Esophagus muscularis mucosa (tissue), 4 donors: ENCODE data around the gene MAP9. TPM values are rescaled to one million over a fixed set of nuclear protein-coding genes. Genes with fewer than 3 reads are reported as not detected.
"Not testable (repeated sequence)": the region's sequence is repeated elsewhere in the genome, so short reads cannot be mapped to it uniquely, and the experiment has no call there.

Source experiments
- DNase-seq: peaks from one replicate; pipeline ENCODE4 v3.0.0-alpha.2; 2017; ENCODE audit errors: extremely low spot score
- H3K27ac ChIP-seq, 4 donors: fragments of 200-600 bp; sonication (generic); replicated peaks in 1 of 4; 1 replicate in 3 of 4; 2 replicates in 1 of 4; pipeline ENCODE4 v1.5.1; 2016 to 2019; ENCODE audit warnings: mild to moderate bottlenecking in 1 of 4
- H3K27me3 ChIP-seq, 4 donors: fragments of 200-600 bp; sonication (generic); one replicate each; pipeline versions ENCODE4 v1.5.1 to v1.6.0; 2016 to 2019
- H3K36me3 ChIP-seq, 4 donors: fragments of 200-600 bp; sonication (generic); one replicate each; pipeline ENCODE4 v1.5.1; 2016 to 2019
- H3K4me1 ChIP-seq, 4 donors: fragments of 200-600 bp; sonication (generic); one replicate each; pipeline ENCODE4 v1.5.1; 2016 to 2019
- H3K4me3 ChIP-seq, 4 donors: fragments of 200-600 bp; sonication (generic); 1 replicate in 2 of 4; 2 replicates in 2 of 4; pipeline ENCODE4 v1.5.1; 2016 to 2019; ENCODE audit warnings: mild to moderate bottlenecking in 4 of 4, moderate library complexity in 1 of 4
- H3K9me3 ChIP-seq, 4 donors: fragments of 200-600 bp; sonication (generic); 1 replicate in 3 of 4; 2 replicates in 1 of 4; pipeline ENCODE4 v1.5.1; 2016 to 2019
- CTCF ChIP-seq, 3 experiments: fragments of 200-600 bp in 2 of 3; fragments of 450-650 bp in 1 of 3; sonication (generic) in 2 of 3; IDR thresholded peaks; one replicate each; pipeline ENCODE4 v1.5.1; 2017 to 2019; ENCODE audit warnings: antibody characterized with exemption in 3 of 3, mild to moderate bottlenecking in 2 of 3, moderate library complexity in 1 of 3
- EP300 ChIP-seq: sonication (generic); formaldehyde crosslinking; IDR thresholded peaks from one replicate; pipeline ENCODE4 v1.6.1; 2017; ENCODE audit warnings: antibody characterized with exemption
- POLR2A ChIP-seq: fragments of 450-650 bp; IDR thresholded peaks from one replicate; pipeline ENCODE4 v1.6.1; 2017; ENCODE audit warnings: antibody characterized with exemption, moderate library complexity, mild to moderate bottlenecking, low read depth
- POLR2AphosphoS5 ChIP-seq, 2 donors: sonication (generic); formaldehyde crosslinking; IDR thresholded peaks; one replicate each; pipeline ENCODE4 v1.6.1; 2017; ENCODE audit warnings: antibody characterized with exemption in 2 of 2
- WGBS: methylation state at CpG from one replicate; pipeline ENCODE4 v1.1.5; 2018; 5-methylcytosine and 5-hydroxymethylcytosine counted together
- intact Hi-C: fragments of 100-400 bp; cut with DNase I; formaldehyde crosslinking; loops from one replicate; pipeline ENCODE4 v1.15.1; 2023
- total RNA-seq, 4 donors: library from RNA; depleted of rRNA; stranded (reverse); fragments of >200 nt; gene quantifications; one replicate each; pipeline versions ENCODE4 v1.1.0 to v1.2.1, GENCODE V29; 2016

The MAP9 gene
- total RNA-seq, 4 donors from 2014 or later, result 7.6 to 11.4 (median 10.1) TPM

GRCh38 chr4:155322782-155323181 is 54.0 kb downstream of the MAP9 start:
- DNase-seq, result no peak
- Histone ChIP-seq H3K36me3 (no peaks in the 10 kb centered on the region), H3K4me3 (no peak overlapping the region), H3K4me1 (no peaks in the 10 kb centered on the region), H3K27me3 (peaks cover 0 to 3% (median 0%) of the 10 kb centered on the region in 4 donors), H3K27ac (no peak overlapping the region), H3K9me3 (no peaks in the 10 kb centered on the region)
- intact Hi-C loops, result no loop called here
- TF ChIP-seq CTCF (IDR thresholded peaks at IDR 0.05), result no peak
- TF ChIP-seq EP300, result no peak
- no peak for TF ChIP-seq POLR2A
- no peak for TF ChIP-seq POLR2AphosphoS5 (IDR thresholded peaks at IDR 0.05)
- WGBS, result 55% methylated on average over 2 of the region's 2 CpGs

DNA sequence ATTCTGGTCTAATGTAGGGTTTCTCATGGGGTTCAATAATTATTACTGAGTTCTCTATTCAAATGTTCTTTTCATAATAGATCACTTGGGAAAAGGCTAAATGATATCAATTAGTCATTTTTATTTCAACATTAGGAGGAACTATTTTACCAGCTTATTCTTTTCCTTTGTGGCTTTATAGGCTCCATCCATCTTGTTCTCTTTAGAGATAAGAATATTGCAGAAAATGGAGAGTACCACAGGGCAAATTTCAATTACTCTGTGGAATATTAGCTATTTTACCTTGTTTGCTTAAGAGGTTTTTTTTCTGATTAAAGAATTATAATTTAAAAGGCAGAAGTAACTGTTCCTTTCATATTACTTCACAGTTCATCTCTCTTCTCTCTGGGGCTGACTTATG is 55.8 kb downstream of the MAP9 start:
- no peak overlapping the region for H3K27ac ChIP-seq
- DNase-seq, result no peak
- H3K36me3 ChIP-seq, result no peaks in the 10 kb centered on the region
- TF ChIP-seq EP300, result no peak
- TF ChIP-seq POLR2A, result no peak
- no peak for TF ChIP-seq POLR2AphosphoS5 (IDR thresholded peaks at IDR 0.05)
- no peak for TF ChIP-seq CTCF (IDR thresholded peaks at IDR 0.05)
- no peak overlapping the region for H3K4me3 ChIP-seq
- no peaks in the 10 kb centered on the region for H3K4me1 ChIP-seq
- peaks cover 0 to 3% (median 0%) of the 10 kb centered on the region in 4 donors for H3K27me3 ChIP-seq
- no peaks in the 10 kb centered on the region for H3K9me3 ChIP-seq
- intact Hi-C loops, result no loop called here

- WGBS, result 71% methylated on average over 1 of the region's 1 CpG
- TF ChIP-seq EP300, result no peak
- TF ChIP-seq POLR2AphosphoS5 (IDR thresholded peaks at IDR 0.05), result no peak
- TF ChIP-seq CTCF (IDR thresholded peaks at IDR 0.05), result no peak
- no peak for TF ChIP-seq POLR2A
- no peak for DNase-seq
- no peak overlapping the region for H3K4me3 ChIP-seq
- H3K27ac ChIP-seq, result no peak overlapping the region
- H3K4me1 ChIP-seq, result no peaks in the 10 kb centered on the region
- intact Hi-C loops, result no loop called here
- no peaks in the 10 kb centered on the region for H3K9me3 ChIP-seq
- H3K36me3 ChIP-seq, result no peaks in the 10 kb centered on the region
- H3K27me3 ChIP-seq, result peaks cover 0 to 11% (median 0%) of the 10 kb centered on the region in 4 donors
These were observed 57.2 kb downstream of the MAP9 start for GRCh38 chr4:155319516-155319915.

GRCh38 chr4:155312027-155312426 is 64.7 kb downstream of the MAP9 start:
- H3K36me3 ChIP-seq, intact Hi-C loops: not testable (repeated sequence)
- 93% methylated on average over 5 of the region's 5 CpGs for WGBS

DNA sequence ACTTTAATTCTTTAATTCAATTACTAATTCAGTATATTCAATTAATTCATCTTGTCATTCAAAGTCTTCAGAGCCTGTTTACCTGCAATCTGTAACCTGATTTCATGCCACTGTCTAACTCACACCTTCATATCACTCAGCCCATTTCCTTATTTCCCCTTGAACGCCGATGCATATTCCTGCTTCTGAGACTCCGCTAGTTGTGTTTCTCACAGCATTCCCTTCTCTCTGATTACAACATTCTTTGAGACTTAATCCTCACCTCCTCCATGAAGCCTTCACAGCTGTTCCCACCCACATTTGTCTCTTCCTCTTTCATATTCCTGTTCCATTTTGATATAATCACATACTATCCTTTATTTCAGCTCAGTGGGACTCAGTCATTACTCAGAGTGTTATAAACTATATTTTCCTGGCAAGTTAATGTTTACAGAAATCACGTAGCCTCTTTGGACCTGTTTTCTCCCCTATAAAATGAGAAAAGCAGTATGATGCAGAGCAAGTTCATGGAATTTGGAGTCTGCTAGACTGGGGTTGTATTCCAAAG is 69.0 kb downstream of the MAP9 start:
- intact Hi-C loops, result no loop called here
- H3K4me1 ChIP-seq, result no peaks in the 10 kb centered on the region
- no peak overlapping the region for H3K4me3 ChIP-seq
- TF ChIP-seq EP300 (no peak), CTCF (IDR thresholded peaks at IDR 0.05) (no peak), POLR2AphosphoS5 (IDR thresholded peaks at IDR 0.05) (no peak), POLR2A (no peak)
- H3K27me3 ChIP-seq, result no peaks in the 10 kb centered on the region
- no peaks in the 10 kb centered on the region for H3K9me3 ChIP-seq
- no peaks in the 10 kb centered on the region for H3K36me3 ChIP-seq
- DNase-seq, result no peak
- H3K27ac ChIP-seq, result no peak overlapping the region
- WGBS, result 86% methylated on average over 4 of the region's 4 CpGs

More at GRCh38 chr4:155312027-155312426, 64.7 kb downstream of the MAP9 start:
- H3K4me3 ChIP-seq, DNase-seq, H3K4me1 ChIP-seq, H3K27ac ChIP-seq, H3K27me3 ChIP-seq, H3K9me3 ChIP-seq: not testable (repeated sequence)
